ENCODE data around the gene SPINK5. TPM values are rescaled to one million over a fixed set of nuclear protein-coding genes. Genes with fewer than 3 reads are reported as not detected.

The SPINK5 gene
- total RNA-seq, 1 donor from 2014 or later, result 3.4 TPM

DNA sequence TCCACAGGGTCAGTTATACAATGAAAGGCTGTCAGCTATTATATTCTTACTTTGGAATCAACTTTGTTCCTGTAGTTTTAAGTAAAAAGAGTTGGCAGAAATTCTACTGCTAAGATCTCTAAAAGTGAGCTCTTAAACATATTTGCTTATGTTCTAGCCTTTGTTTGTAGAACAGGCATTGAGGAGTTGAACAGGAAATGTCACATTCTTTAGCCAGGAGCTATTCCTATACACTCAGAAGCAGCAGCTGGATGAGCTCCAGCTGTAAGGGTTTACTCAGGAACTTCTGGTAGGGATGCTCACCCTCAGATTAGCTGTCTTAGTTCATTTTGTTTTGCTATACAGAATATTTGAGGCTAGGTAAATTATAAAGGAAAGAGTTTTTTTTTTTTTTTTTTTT lies 82.1 kb downstream of the SPINK5 start:
- TF ChIP-seq, protein P1, sequence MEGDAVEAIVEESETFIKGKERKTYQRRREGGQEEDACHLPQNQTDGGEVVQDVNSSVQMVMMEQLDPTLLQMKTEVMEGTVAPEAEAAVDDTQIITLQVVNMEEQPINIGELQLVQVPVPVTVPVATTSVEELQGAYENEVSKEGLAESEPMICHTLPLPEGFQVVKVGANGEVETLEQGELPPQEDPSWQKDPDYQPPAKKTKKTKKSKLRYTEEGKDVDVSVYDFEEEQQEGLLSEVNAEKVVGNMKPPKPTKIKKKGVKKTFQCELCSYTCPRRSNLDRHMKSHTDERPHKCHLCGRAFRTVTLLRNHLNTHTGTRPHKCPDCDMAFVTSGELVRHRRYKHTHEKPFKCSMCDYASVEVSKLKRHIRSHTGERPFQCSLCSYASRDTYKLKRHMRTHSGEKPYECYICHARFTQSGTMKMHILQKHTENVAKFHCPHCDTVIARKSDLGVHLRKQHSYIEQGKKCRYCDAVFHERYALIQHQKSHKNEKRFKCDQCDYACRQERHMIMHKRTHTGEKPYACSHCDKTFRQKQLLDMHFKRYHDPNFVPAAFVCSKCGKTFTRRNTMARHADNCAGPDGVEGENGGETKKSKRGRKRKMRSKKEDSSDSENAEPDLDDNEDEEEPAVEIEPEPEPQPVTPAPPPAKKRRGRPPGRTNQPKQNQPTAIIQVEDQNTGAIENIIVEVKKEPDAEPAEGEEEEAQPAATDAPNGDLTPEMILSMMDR (IDR thresholded peaks at IDR 0.05), result no peak
- DNase-seq (ENCODE audit: extremely low spot score, unreplicated experiment), result no peak
- Mint-ChIP-seq H3K27ac (ENCODE audit: unreplicated experiment) (peak overlapping the region; percentile 48), H3K4me3 (ENCODE audit: unreplicated experiment) (no peak overlapping the region), H3K27me3 (ENCODE audit: unreplicated experiment) (peaks cover 10% of the 10 kb centered on the region), H3K4me1 (ENCODE audit: unreplicated experiment) (peaks cover 14% of the 10 kb centered on the region), H3K36me3 (ENCODE audit: unreplicated experiment) (no peaks in the 10 kb centered on the region), H3K9me3 (ENCODE audit: unreplicated experiment) (no peaks in the 10 kb centered on the region)

DNA sequence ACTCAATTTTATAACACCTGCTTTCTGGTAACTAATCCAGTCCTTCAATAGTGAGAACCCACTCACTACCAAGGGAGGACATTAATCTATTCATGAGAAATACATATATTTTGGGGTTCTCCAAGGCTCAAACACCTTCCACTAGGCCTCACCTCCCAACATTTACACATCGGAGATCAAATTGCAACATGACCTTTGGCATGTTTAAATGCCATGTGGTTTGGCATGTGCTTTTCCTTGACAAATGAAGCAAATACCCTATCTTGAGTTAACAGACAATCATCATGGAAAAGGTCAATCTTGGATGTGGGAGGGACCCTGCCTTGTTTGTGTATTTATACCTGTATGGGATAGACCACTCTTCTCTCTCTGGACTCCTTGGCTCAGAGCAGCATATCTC lies 82.7 kb downstream of the SPINK5 start:
- H3K9me3 Mint-ChIP-seq (ENCODE audit: unreplicated experiment), result no peaks in the 10 kb centered on the region
- peaks cover 14% of the 10 kb centered on the region for H3K4me1 Mint-ChIP-seq (ENCODE audit: unreplicated experiment)
- no peak for DNase-seq (ENCODE audit: extremely low spot score, unreplicated experiment)
- no peak overlapping the region for H3K27ac Mint-ChIP-seq (ENCODE audit: unreplicated experiment)
- H3K4me3 Mint-ChIP-seq (ENCODE audit: unreplicated experiment), result no peak overlapping the region
- TF ChIP-seq, protein P1 (IDR thresholded peaks at IDR 0.05), result no peak
- H3K36me3 Mint-ChIP-seq (ENCODE audit: unreplicated experiment), result no peaks in the 10 kb centered on the region
- peaks cover 10% of the 10 kb centered on the region for H3K27me3 Mint-ChIP-seq (ENCODE audit: unreplicated experiment)

DNA sequence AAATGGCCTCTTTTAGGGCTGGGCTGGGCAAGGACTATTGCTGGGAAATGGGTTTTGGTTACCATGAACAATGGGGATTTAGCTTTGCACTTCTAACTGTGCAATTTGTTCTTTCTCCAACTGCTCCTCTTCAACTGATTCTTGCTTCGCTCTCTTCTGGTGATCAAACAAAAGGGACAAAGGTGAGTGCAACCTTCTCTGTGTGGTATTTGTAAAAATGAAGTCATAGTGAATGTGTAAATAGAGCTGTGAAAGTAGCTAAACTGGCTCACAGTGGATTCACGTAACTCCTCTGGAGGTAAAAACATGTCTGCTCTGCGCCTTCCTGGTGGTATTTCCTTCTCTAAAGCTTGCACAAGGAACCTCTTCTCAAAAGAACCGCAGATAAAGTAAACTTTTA lies 83.6 kb downstream of the SPINK5 start:
- no peaks in the 10 kb centered on the region for H3K9me3 Mint-ChIP-seq (ENCODE audit: unreplicated experiment)
- no peak overlapping the region for H3K27ac Mint-ChIP-seq (ENCODE audit: unreplicated experiment)
- H3K4me3 Mint-ChIP-seq (ENCODE audit: unreplicated experiment), result no peak overlapping the region
- H3K36me3 Mint-ChIP-seq (ENCODE audit: unreplicated experiment), result no peaks in the 10 kb centered on the region
- peaks cover 19% of the 10 kb centered on the region for H3K4me1 Mint-ChIP-seq (ENCODE audit: unreplicated experiment)
- no peak for DNase-seq (ENCODE audit: extremely low spot score, unreplicated experiment)
- peaks cover 15% of the 10 kb centered on the region for H3K27me3 Mint-ChIP-seq (ENCODE audit: unreplicated experiment)
- TF ChIP-seq, protein P1 (IDR thresholded peaks at IDR 0.05), result no peak

DNA sequence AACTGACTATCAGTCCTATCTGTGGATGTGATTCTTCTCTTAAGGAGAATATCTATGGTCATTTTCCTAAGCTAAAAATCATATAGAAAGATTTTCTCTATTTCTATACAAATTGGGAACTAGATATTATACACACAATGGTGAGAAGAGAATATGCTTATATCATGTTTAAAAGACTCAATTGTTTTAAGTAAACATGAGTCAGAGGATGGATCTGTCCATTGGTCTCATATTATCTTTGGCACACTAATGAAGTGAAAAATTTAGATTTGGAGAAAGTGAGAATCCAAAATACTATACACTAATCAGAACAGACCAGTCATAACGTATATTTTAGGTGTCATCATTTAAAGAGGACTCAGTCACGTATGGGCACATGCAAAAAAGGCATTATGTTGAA lies 88.1 kb downstream of the SPINK5 start:
- Mint-ChIP-seq H3K36me3 (ENCODE audit: unreplicated experiment) (no peaks in the 10 kb centered on the region), H3K4me1 (ENCODE audit: unreplicated experiment) (peaks cover 5% of the 10 kb centered on the region), H3K27me3 (ENCODE audit: unreplicated experiment) (peaks cover 26% of the 10 kb centered on the region), H3K9me3 (ENCODE audit: unreplicated experiment) (peaks cover 2% of the 10 kb centered on the region), H3K4me3 (ENCODE audit: unreplicated experiment) (no peak overlapping the region), H3K27ac (ENCODE audit: unreplicated experiment) (no peak overlapping the region)
- TF ChIP-seq, protein P1 (IDR thresholded peaks at IDR 0.05), result no peak
- no peak for DNase-seq (ENCODE audit: extremely low spot score, unreplicated experiment)

DNA sequence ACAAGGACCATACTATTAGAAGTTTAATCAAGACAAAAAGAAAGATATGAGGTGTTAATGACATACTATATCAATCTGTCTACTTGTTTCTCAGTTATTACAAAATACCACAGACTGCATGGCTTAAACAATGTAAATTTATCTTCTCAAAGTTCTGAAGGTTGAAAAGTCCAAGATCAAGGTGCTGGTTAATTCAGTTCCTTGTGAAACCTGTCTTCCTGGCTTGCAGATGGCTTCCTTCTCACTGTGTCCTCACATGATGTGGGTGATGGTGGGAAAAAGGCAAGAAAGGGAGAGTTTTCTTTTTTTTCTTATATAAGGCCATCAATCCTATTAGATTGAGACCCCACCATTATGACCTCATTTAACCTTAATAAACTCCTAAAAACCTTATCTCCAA lies 89.0 kb downstream of the SPINK5 start:
- TF ChIP-seq, protein P1 (IDR thresholded peaks at IDR 0.05), result no peak
- DNase-seq (ENCODE audit: extremely low spot score, unreplicated experiment), result no peak
- Mint-ChIP-seq H3K27me3 (ENCODE audit: unreplicated experiment) (peaks cover 28% of the 10 kb centered on the region), H3K4me3 (ENCODE audit: unreplicated experiment) (no peak overlapping the region), H3K27ac (ENCODE audit: unreplicated experiment) (no peak overlapping the region), H3K4me1 (ENCODE audit: unreplicated experiment) (peaks cover 5% of the 10 kb centered on the region), H3K9me3 (ENCODE audit: unreplicated experiment) (peaks cover 6% of the 10 kb centered on the region), H3K36me3 (ENCODE audit: unreplicated experiment) (no peaks in the 10 kb centered on the region)

Measured in osteocyte (in vitro differentiated cells).